NCI-H510A treated with DMSO at 0.1 percent for 48 hours (cell line): ENCODE data around the gene OTOP2.
"Not testable (repeated sequence)": the region's sequence is repeated elsewhere in the genome, so short reads cannot be mapped to it uniquely, and the experiment has no call there.

Experiments
- DNase-seq: peaks from one replicate; lab custom pipeline; 2025; lab: John Stamatoyannopoulos, UW

The OTOP2 gene

DNA sequence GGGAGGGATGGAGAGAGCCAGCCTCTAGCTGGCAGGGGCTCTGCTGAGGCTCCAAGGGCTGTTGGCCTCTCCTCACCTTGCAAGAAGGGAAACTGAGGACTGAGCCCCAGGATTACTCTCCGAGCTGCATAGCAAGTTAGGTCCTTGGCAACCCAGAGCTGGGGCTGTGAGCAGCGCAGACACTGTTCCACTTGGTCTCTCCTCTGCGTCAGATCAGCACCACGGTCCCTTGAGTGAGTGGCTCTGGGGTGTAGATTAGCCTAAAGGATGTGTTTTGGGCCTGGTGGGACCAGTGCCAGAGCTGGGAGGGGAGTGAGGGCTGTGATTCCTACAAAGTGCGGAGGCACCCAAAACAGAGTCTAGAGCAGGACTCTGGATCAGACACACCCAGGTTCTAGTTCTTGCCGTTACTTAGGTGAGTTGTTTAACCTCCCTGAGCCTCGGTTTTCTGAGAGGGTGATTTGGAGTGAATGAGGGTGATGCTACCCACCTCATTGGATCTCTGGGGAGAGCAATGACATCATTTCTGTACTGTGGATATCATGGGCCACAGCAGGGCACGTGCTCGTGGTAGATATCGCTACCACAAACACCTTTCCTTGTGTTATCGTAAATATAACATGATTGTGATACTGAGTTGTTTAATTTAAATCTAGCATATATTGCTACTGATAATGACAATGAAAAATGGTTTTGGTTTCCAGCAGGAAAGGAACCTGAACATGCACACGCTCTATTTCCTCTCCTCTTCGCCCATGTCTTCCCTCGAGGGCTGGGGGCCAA is 22.5 kb upstream of the OTOP2 start:
- no peak for DNase-seq

DNA sequence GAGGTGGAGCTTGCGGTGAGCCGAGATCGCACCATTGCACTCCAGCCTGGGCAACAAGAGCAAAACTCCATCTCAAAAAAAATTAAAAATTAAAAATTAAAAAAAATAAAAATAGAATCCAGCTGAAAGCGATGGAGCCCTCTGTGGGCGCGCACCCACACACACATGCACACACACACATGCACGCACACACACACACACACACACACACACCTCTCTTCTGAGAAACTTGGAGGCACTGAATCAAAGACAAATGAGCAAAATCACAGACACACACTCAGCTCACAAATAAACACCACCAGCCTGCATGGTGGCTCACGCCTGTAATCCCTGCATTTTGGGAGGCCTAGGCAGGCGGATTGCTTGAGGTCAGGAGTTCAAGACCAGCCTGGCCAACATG is 21.0 kb upstream of the OTOP2 start:
- DNase-seq, result no peak

DNA sequence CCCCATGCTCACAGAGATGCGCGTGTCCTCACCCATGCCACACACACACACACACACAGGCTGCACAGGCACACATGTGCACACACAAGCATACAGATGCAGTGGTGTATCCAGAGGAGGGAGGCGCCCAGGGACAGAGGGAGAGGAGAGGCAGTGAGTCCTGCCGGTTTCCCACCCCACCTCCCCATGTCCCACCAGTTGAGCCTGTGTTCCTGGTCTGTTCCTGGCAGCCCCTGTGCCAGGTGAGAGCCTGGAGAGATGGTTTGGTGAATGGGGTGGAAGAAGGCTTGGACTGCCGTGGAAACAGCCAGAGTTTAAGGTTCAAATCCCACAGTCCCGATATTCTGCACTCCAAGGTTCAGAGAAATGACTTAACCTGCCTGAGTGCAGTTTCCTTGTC is 20.4 kb upstream of the OTOP2 start:
- DNase-seq, result no peak

DNA sequence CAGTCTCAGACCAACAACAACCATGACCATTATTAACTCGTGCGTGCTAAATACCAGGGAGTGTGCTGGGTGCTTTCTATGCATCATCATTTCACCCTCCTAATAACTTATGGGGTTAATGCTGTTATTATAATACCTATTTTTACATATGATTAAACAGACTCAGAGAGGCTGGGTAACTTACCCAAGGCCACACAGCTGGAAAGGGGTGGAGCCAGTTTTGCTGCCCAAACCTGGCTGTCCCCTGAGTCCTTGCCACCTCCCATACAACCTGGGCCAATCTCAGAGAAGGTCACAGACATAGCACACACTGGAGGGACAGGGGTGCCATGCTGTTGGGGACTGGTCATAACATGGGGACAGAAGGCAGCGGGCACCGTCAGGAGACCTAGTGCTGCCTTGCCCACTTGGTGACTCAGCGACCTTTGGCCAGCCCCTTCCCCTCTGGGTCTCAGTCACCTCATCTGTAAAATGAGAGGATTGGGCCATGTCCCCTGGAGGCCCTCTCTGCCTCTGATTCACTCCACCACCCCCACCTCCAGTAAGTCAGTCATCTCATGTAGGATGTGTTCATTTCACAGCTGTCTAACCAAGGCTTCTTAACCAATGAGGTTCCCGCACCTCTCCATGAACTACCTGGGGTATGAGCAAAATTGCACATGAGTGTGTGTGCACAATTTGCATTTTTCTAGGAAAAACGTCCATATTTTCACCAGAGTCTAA is 19.2 kb upstream of the OTOP2 start:
- DNase-seq, result no peak

DNA sequence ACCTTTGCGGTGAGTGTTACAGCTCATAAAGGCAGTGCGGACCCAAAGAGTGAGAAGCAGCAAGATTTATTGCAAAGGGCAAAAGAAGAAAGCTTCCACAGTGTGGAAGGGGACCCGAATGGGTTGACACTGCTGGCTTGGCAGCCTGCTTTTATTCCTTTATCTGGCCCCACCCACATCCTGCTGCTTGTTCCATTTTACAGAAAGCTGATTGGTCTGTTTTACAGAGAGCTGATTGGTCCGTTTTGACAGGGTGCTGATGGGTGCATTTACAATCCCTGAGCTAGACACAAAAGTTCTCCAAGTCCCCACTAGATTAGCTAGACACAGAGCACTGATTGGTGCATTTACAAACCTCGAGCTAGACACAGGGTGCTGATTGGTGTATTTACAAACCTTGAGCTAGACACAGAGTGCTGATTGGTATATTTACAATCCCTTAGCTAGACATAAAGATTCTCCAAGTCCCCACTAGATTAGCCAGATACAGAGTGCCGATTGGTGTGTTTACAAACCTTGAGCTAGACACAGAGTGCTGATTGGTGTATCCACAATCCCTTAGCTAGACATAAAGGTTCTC is 17.8 kb upstream of the OTOP2 start:
- not testable (repeated sequence) for DNase-seq

DNA sequence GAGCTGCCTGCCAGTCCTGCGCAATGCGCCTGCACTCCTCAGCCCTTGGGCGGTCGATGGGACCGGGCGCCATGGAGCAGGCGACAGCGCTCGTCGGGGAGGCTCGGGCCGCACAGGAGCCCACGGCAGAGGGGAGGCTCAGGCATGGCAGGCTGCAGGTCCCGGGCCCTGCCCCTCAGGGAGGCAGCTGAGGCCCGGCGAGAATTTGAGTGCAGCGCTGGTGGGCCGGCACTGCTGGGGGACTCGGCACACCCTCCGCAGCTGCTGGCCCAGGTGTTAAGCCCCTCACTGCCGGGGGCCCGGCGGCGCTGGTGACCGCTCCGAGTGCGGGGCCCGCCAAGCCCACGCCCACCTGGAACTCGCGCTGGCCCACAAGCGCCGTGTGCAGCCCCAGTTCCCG is 17.1 kb upstream of the OTOP2 start:
- DNase-seq, result no peak

DNA sequence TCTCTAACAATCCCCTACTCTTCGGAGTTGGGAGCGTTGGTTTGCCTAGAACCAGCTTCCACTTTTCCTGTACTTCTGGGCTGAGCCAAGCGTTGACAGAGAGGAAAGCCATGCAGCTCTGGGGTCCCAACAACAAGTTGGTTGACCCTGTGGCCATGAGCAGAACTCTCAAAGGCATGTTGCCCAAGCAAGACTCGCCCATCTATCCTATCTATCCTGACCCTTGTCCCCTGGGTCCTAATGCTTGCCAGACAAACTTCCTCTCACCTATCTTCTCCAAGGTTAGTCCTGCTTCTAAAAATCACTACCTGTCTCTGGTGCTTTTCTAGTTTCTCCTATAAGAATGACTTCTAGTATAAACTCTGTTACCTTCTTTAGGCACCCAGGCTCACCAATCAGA is 15.0 kb upstream of the OTOP2 start:
- DNase-seq, result not testable (repeated sequence)

DNA sequence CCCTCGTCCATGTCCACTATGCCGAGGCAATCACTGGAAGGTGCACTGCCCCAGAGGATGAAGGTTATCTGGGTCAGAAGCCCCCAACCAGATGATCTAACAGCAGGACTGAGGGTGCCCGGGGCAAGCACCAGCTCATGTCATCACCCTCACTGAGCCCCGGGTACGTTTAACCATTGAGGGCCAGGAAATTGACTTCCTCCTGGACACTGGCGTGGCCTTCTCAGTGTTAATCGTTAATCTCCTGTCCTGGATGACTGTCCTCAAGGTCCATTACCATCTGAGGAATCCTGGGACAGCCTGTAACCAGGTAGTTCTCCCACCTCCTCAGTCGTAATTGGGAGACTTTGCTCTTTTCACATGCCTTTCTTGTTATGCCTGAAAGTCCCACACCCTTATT is 12.7 kb upstream of the OTOP2 start:
- not testable (repeated sequence) for DNase-seq

DNA sequence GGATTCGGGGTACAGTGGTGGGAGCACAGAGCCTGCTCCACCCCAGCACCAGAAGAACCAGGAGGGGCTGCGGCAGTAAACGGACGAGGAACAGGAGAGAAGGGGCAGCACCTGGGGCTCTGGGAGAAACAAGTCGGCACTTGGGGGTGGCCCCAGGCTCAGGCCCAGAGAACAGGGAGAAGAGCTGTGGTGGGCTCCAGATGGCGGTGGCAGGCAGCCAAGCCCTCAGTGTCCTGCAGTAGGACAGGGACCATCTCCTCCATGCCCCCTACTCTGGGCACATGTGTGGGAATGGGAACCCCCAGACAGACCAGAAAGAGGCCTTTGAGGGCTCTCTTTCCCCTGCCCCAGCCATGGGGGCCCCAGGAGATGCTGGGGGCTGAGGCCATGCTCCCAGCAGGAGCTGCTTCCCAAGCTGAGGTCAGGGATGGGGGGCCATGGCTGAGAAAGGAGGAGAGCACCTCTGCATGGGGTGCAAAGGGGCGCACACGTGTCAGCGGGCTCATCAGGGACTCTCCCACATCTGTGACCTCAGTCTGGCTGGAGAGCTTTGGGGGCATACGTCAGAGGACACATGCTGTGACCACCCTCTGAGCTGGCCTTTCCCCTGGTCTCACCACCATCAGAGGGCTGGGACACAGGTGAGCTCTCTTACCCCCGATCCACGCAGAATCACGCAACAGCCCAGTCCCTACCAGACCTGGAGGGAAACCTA is 7.8 kb upstream of the OTOP2 start:
- no peak for DNase-seq

DNA sequence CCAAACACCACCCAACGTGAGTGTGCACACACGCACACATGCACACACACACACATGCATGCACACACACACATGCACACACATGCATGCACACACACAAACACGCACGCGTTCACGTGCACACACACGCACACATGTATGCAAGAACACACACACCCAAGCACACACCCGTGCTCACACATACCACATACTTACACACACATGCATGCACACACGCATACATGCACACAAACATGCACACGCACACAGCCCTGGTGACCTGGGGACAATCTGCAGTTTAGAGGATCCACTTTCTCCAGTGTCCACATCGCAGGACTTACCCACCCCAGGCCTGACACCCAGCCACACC is 7.2 kb upstream of the OTOP2 start:
- no peak for DNase-seq

DNA sequence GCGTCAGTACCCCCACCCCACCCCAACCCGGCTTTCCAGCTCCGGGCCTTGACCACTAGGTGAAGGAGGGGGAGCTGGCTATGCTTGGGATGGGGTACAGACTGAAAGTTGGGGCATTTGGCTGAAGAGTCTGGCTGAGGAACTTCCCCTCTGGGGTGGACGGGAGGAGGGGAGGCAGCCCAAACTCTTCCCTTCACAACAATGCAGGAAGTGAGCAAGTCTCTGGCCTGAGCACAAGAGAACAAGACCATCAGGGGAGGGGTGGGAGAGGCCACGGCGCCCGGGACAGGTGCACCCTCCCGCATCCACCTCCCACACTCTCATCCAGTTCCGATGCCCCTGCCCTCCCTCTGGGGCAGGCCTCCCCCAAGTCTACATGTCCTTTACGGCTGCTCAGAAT is 6.6 kb upstream of the OTOP2 start:
- DNase-seq, result no peak

DNA sequence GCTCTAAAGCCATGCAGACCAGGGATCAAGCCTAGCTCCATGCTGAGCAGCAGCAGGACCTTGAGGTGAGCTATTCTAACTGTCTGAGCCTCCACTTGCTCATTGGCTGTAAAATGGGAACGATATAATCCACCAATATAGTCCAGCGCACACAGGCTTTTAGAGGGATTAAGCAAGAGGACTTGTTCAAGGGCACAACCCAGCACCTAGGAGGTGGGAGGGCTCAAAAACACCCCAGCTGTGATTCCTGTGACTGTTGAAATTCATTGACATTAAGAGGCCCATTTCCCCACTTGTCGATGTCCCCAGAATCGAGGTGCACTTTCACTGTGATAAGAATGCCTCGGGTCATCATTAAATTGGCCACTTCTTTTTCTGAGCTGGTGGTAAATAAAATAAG is 5.2 kb upstream of the OTOP2 start:
- DNase-seq, result no peak

DNA sequence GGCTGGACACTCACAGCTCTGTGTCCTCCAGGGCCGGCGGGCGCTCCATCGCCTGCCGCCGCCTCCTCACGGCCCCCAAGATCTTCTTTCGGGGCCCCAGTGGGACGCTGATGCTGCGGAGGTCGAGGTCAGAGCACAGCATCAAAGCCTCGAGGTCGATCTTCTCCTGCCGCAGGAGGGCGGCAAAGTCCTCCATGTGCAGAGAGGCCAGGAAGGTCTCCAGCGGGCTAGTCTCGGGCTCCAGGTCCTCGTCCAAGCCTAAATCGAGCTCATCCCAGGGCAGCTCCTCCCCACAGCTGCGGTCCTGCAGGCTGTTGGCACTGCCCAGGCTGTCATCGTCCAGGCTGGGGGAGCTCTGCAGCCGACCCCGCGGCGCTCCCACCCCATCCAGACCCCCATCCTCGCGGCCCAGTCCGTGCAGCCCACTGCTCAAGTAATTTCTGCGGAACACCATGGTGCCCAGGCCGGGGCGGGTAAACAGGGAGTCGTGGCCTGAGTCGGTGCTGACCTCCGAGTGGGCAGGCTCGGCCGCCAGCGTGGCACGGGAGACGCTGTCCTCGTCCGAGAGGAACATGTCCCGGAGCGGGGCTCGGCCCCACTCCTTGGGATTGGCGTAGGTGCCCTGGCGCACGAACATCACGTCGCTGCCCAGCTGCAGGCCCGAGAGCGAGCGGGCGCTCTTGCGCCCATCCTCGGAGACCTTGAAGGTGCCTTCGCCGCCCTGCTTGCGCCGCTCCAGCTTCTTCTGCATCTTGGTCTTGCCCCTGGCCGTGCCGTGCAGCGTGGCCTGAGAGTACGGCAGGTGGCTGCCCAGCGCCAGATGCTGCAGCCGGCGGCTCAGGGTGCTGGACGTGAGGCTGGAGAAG is 4.4 kb upstream of the OTOP2 start:
- peak; percentile 18 for DNase-seq

DNA sequence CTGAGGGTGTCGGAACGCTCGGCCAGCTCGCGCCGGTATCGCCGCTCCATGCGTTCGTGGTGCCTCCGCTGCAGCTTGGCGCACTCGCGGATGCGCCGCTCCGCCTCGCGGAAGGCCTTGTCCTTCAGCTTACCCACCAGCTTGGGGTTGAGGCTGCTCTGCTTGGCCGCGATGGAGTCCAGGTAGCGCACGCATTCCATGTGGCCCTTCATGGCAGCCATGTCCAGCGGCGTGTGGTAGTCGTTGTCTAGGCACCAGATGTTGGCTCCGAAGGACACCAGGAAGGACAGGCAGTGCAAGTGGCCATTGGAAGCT is 3.8 kb upstream of the OTOP2 start:
- no peak for DNase-seq

DNA sequence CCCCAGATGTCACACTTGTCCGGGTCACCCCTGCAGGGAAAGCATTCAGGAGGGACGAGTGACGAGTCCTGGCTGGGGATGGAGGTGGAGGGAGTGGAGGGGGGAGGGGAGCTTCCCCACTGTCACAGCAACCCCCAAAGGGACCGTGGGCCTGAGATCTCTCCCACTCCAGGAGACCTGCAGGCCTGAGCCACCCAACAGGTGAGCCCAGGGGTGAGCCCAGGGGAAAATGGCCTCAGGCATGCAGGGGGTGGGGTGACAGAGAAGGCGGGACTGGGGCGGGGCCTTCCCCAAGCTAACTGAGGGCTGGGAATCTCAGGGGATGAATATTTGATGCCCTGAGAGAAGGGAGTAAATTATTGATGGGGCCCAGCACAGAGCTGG is 3.4 kb upstream of the OTOP2 start:
- DNase-seq, result peak; percentile 7

DNA sequence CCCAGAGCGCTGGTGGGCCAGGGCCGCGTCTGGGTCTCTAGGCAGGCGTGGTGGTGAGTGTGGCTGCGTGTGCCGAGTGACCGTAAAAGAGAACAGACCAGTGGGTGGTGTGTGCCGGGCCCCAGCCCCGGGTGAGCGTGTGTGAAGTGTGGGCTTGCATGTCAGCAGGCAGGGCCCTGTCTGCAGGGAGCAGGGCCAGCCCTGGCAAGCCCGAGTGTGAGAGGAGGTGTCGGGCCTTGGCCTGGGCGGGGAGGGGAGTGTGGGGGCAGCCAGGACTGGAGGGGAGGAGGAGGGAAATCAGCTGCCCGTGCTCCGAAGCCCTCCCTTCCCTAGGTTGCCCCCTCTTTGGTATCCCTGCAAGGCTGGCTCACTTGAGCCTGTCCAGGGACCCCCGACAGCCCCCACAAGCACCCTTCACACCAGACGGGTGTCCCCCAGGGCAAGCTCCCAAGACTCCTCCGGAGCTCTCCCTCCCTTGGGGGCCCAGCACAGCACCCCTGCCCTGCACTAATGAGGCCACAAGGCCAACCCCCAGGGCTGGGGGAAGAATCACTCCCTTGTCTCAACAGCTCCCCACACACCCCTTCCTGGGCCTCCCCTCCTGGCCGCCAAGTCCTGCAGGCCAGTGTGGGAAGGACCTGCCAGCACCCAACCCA is 2.9 kb upstream of the OTOP2 start:
- DNase-seq, result no peak

DNA sequence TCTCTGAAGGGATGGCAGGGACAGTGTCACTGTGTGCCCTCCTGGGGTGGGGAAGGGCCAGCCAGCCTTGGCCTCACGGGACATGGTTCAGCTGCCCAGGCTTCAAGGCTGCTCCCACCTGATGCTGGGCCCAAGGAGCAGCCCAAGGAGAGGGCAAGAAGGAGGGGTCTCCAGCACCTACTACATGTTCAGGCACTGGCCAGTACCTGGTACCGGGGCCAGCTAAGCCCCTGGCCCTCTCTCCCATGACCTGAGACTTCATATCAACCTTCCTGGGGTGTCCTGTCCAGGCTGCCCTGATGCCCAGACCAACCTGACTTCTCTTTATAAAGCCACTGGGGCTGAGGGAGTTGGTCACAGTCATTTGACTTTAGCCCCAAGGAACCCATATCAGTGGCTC is 2.3 kb upstream of the OTOP2 start:
- no peak for DNase-seq

DNA sequence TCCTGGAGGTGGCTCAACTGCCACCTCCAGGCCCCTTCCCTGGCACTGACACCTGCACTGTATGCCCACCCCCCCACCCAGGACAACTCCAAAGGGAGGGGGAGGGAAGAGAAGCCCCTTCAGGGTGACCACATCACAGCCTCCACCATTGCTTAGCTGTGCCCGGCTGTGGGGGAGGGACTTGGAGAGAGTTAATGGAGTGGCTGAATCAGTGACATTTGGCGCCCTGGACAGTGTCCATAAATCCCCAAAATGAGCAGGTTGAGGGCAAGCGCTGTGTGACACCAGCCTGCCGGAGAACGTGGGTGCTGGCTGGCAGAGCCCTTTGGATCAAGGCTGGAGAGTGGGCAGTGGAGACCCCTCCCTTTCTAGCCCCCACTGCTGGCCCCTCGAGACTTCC is 1.9 kb upstream of the OTOP2 start:
- no peak for DNase-seq

DNA sequence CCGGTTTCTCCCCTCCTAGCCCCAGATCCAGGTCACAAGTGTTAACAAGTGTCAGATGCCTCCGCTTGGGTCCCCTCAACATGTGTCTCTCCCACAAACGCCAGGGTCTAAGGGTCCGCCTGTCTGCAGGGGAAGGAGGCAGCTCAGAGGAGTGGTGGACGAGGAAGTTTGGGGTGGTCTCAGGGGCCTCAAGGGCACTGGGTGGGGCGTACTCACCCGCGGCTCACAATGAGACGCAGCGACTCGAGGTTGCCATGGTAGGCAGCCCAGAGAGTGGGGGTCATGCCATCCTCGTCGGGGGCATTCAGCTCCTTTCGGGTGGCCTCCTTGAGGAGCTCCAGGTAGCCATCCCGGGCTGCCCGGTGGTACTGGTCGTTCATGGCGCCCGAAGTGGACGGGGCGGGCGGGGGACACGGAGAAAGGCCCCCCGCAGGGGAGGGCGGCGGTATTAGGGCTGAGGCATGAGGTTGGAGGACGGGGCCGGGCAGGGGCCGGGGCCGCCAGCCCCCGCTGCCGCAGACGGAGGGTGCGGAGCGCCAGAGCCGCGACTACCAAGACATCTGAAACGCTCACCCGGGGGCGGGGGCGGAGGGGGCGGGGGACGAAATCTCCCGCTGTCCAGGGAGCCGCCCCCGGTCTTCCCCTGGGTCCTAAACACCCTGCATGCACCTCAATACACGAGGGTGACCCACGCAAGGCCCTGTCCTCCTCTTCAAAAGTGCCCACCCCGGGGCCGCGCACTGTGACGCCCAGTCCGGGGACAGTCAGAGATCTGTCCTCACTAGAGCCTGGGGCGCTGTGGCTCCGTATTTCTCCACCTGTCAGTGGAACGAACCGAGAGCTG is 1.2 kb upstream of the OTOP2 start, which contains the start of gene USH1G:
Gene USH1G, minus strand, starts transcription at position 562 of the 844 bp plus-strand sequence. Its CDS starts 182 bp downstream, at position 380.
- no peak for DNase-seq

DNA sequence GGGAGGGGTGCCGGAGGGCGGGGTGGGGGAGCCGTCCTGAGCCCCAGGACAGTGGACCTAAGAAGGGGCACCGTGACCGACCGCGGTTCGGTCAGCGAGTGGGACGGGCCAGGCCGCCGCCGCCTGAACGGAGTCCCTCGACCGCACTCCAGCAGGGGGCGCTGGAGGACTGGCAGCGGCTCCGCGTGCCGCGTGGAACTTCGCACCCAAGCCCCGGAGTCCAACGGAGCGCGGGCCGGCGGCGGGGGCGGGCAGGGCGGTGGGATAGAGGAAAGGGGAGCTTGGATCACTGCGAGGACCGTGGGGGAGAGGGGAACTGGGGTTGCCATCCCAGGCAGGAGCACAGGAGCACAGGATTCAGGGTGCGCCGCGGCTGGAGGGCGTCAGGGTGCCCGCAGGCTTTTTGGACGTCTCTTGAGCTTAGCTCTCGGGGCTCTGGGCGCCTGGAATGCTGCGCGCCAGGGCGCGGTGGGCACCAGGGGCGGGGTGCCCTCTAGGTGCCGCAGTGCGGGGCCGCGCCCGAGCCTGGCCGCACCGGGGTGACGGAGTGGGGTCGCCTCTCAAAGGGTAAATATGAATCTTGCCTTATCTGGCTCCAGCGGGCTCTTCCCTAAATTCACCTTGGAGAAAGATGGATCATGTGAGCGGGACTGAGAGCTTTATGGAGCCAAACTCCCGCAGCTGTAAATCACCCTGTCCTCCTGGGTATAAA is 379 bp upstream of the OTOP2 start:
- peak; percentile 19 for DNase-seq
